Measurements from ENCODE around the gene PPP2R3A. TPM values are rescaled to one million over a fixed set of nuclear protein-coding genes. Genes with fewer than 3 reads are reported as not detected.

The PPP2R3A gene
- total and polyA plus RNA-seq, 9 of the 15 experiments (the other 6 are each of a cell fraction or from before 2014, with no cell fraction given) = 0.10 to 0.50 (median 0.24) TPM

DNA sequence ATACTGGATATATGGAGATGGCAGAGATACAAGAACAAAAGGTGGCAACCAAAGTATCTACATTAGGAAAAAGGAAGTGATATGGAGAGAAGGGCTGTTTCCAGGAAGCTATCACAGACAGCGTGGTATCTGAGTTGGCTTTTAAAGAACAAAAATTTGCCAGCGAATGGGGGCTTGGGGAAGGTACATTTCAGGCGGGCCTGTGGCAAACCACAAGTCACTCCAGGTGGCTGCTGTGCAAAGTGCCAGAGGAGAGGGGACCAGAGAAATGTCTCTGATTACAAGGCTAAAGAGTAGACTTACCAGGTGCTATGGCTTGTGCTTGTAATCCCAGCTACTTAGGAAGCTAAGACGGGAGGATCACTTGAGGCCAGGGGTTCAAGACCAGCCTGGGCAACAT is 139.5 kb downstream of the PPP2R3A start:
- no TSS peak for BruUV-seq (replicated peaks)
- no peaks in the 10 kb centered on the region for H3K79me2 ChIP-seq (ENCODE audit: control insufficient read depth, insufficient read depth, low read length)
- ChIA-PET POLR2A (interaction anchor here (0.5 to 0.6 kb wide), 2 partner anchors 9 to 854 kb away, joined by 3 read pairs; no protein-coding TSS in a partner anchor), CTCF (ENCODE audit: low intra/inter-chr PET ratio) (no interaction called here)
- H3K36me3 ChIP-seq (ENCODE audit: control insufficient read depth, insufficient read depth, low read length) = no peaks in the 10 kb centered on the region
- H3K4me3 ChIP-seq = no peak overlapping the region
- no peak overlapping the region for H3K27ac ChIP-seq (ENCODE audit: extremely low read depth, low read depth, low read length)
- no peaks in the 10 kb centered on the region for H3K9me3 ChIP-seq (replicated peaks; ENCODE audit: control insufficient read depth, insufficient read depth, low read depth, low read length)
- no peaks in the 10 kb centered on the region for H3K9me1 ChIP-seq (ENCODE audit: control insufficient read depth, insufficient read depth, low read length)
- H3K4me2 ChIP-seq (ENCODE audit: insufficient read depth, low read length) = no peak overlapping the region
- DNase-seq (ENCODE audit: extremely low read depth in 1 of 4, low spot score in 3 of 4) (no peak), ATAC-seq (no peak), FAIRE-seq (no peak)
- TF ChIP-seq SPI1 (IDR thresholded peaks at IDR 0.05; ENCODE audit: borderline replicate concordance, low read depth, low read length) (peak; percentile 34; the same call in 1 of the 2 replicates), KLF1 (tag; IDR thresholded peaks at IDR 0.05) (no peak)
- in situ Hi-C loops (cut with MboI) = no loop called here
- intact Hi-C loops (cut with micrococcal nuclease) = no loop called here
- no peaks in the 10 kb centered on the region for H3K27me3 ChIP-seq (ENCODE audit: control insufficient read depth in 2 of 2, insufficient read depth in 2 of 2, low read length in 2 of 2)
- H3K9ac ChIP-seq (ENCODE audit: insufficient read depth in 1 of 2, low read depth in 2 of 2, low read length in 2 of 2) = no peak overlapping the region
- no peaks in the 10 kb centered on the region for H4K20me1 ChIP-seq (replicated peaks; ENCODE audit: control insufficient read depth, insufficient read depth, low read length)
- no peaks in the 10 kb centered on the region for H3K4me1 ChIP-seq (replicated peaks in 1 of 2; ENCODE audit: control insufficient read depth in 2 of 2, insufficient read depth in 2 of 2, low read length in 2 of 2)
- peak overlapping the region; percentile 38; the same call in 1 of the 2 replicates for H2AFZ ChIP-seq (ENCODE audit: low read depth, low read length)
- 0% methylated on average over 2 of the region's 4 CpGs for WGBS (ENCODE audit: insufficient coverage, low coverage, missing lambda C conversion rate)

DNA sequence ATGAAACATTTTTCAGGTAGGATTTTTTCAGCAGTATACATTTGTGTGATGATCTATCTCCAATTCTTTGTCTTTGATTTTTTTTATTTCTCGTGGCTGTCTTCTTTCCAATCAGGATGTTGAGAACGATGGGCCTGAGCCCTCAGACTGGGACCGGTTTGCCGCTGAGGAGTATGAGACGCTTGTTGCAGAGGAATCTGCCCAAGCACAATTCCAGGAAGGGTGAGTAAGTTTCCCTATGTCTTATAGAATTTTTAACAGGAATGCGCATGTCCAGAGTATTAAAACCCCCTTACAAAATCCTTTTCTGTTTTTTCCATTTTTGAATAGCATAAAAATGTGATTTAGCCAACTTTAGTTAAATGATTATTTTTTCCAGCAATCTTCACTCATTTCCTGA is 140.6 kb downstream of the PPP2R3A start:
- intact Hi-C loops (cut with micrococcal nuclease) = no loop called here
- Histone ChIP-seq H3K27ac (ENCODE audit: extremely low read depth, low read depth, low read length) (no peak overlapping the region), H2AFZ (ENCODE audit: low read depth, low read length) (no peak overlapping the region), H3K36me3 (ENCODE audit: control insufficient read depth, insufficient read depth, low read length) (no peaks in the 10 kb centered on the region), H3K27me3 (ENCODE audit: control insufficient read depth in 2 of 2, insufficient read depth in 2 of 2, low read length in 2 of 2) (no peaks in the 10 kb centered on the region), H3K9me3 (replicated peaks; ENCODE audit: control insufficient read depth, insufficient read depth, low read depth, low read length) (no peaks in the 10 kb centered on the region), H3K4me1 (replicated peaks in 1 of 2; ENCODE audit: control insufficient read depth in 2 of 2, insufficient read depth in 2 of 2, low read length in 2 of 2) (no peaks in the 10 kb centered on the region), H3K9me1 (ENCODE audit: control insufficient read depth, insufficient read depth, low read length) (no peaks in the 10 kb centered on the region), H4K20me1 (replicated peaks; ENCODE audit: control insufficient read depth, insufficient read depth, low read length) (no peaks in the 10 kb centered on the region), H3K79me2 (ENCODE audit: control insufficient read depth, insufficient read depth, low read length) (no peaks in the 10 kb centered on the region), H3K9ac (ENCODE audit: insufficient read depth in 1 of 2, low read depth in 2 of 2, low read length in 2 of 2) (no peak overlapping the region), H3K4me2 (ENCODE audit: insufficient read depth, low read length) (no peak overlapping the region), H3K4me3 (no peak overlapping the region)
- no peak for TF ChIP-seq ZC3H8 (IDR thresholded peaks at IDR 0.05)
- no peak for TF ChIP-seq HDAC8 (tag; IDR thresholded peaks at IDR 0.05)
- TF ChIP-seq BHLHE40 (IDR thresholded peaks at IDR 0.05; ENCODE audit: low read length) = no peak
- DNase-seq (ENCODE audit: extremely low read depth in 1 of 4, low spot score in 3 of 4) (no peak), ATAC-seq (no peak), FAIRE-seq (no peak)
- WGBS (ENCODE audit: insufficient coverage, low coverage, missing lambda C conversion rate) = 34% methylated on average over 6 of the region's 6 CpGs
- in situ Hi-C loops (cut with MboI) = no loop called here
- CTCF ChIA-PET (ENCODE audit: low intra/inter-chr PET ratio) = no interaction called here
- POLR2A ChIA-PET = no interaction called here
- BruUV-seq (replicated peaks) = no TSS peak

Measured in K562 (cell line).